CD4-positive, alpha-beta T cell treated with Interleukin-6 at 100 ng/mL for 8 hours (primary cell): Measurements from ENCODE around the gene SCCPDH.
"Not testable (repeated sequence)": the region's sequence is repeated elsewhere in the genome, so short reads cannot be mapped to it uniquely, and the experiment has no call there.

Source experiments
- DNase-seq: peaks from one replicate; pipeline ENCODE4 v3.0.0-alpha.2; 2020; ENCODE audit warnings: mixed read lengths, low spot score

Gene SCCPDH

GRCh38 chr1:246705368-246705767 lies 18.8 kb upstream of the SCCPDH start:
- no peak for DNase-seq

- no peak for DNase-seq
These were observed 16.0 kb upstream of the SCCPDH start for GRCh38 chr1:246708166-246708565.

GRCh38 chr1:246709196-246709595 lies 15.0 kb upstream of the SCCPDH start:
- no peak for DNase-seq

- no peak for DNase-seq
These were observed 14.4 kb upstream of the SCCPDH start for GRCh38 chr1:246709835-246710234.

- no peak for DNase-seq
These were observed 12.6 kb upstream of the SCCPDH start for GRCh38 chr1:246711548-246712003.

GRCh38 chr1:246712428-246712827 lies 11.8 kb upstream of the SCCPDH start:
- not testable (repeated sequence) for DNase-seq

DNA sequence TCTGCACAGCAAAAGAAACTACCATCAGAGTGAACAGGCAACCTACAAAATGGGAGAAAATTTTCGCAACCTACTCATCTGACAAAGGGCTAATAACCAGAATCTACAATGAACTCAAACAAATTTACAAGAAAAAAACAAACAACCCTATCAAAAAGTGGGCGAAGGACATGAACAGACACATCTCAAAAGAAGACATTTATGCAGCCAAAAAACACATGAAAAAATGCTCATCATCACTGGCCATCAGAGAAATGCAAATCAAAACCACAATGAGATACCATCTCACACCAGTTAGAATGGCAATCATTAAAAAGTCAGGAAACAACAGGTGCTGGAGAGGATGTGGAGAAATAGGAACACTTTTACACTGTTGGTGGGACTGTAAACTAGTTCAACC lies 4.8 kb upstream of the SCCPDH start:
- DNase-seq, result not testable (repeated sequence)

- not testable (repeated sequence) for DNase-seq
These were observed 3.4 kb upstream of the SCCPDH start for GRCh38 chr1:246720814-246721213.

- DNase-seq, result no peak
These were observed 1.5 kb upstream of the SCCPDH start for GRCh38 chr1:246722720-246723119.

GRCh38 chr1:246724731-246725095 lies 504 bp downstream of the SCCPDH start:
- no peak for DNase-seq

DNA sequence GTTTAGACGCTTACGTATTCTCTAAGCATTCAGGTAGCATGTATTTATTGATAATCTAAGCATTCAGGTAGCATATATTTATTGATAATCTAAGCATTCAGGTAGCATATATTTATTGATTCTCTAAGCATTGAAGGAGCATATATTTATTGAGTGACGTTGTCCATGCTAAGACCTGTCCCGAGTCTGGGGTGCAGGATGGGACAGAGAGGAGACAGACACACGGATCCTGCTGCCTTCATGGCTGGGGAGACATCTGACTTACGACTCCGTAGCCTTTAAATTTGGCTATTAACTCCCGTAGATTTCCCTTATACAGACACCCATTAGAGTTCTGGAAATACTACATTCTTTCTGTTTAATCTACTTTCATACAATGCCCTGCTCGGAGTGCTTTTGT lies 982 bp downstream of the SCCPDH start:
- no peak for DNase-seq

DNA sequence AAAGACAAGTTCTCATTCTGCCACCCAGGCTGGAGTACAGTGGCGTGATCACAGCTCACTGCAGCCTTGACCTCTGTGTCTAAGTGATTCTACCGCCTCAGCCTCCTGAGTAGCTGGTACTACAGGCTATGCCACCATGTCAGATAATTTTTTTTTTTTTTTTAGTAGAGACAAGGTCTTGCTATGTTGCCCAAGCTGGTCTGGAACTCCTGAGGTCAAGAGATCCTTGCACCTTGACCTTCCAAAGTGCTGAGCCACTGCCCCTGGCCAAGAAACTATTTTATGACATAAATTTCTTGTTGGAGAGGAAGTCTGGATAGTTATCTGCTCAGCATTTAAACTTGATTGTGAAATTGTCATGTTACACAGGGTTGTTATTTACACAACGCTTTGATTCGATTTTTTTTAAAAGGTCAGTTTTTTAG lies 2.1 kb downstream of the SCCPDH start:
- no peak for DNase-seq

DNA sequence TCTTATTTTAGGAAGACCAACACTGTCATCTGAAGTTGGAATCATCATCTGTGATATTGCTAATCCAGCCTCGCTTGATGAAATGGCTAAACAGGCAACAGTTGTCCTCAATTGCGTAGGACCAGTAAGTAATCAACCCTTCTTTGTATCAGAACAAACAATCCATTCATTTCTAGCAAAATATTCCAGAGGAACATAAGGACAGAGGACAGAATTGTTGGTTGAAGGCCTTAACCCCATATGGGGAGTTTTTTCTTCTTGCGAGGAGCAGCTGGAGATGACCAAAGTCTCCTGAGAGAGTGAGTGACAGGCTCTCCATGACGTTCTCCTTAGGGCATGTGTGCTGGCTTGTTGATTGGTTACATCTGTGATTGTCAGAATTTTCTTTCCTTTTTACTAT lies 2.7 kb downstream of the SCCPDH start:
- DNase-seq, result no peak

GRCh38 chr1:246727594-246727993 lies 3.4 kb downstream of the SCCPDH start:
- DNase-seq, result no peak

DNA sequence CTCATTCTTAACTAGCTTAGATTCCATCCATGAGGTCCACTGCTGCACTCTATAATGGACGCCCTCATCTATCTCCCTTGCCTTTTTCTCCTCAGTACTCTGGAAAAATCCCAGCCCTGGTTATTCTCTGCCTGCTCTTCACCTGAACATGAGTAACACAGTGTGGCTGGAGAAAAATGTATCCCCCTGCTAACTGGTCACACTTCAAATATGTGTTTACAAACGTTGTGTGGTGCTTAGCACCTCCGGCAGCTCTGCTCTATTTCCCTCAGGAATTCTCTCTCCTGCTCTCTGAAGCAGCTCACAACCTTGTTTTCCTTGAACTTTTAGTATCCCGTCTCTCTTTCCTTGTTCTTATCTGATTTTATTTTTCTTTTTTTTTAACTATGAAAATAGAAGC lies 4.1 kb downstream of the SCCPDH start:
- DNase-seq, result no peak

- DNase-seq, result not testable (repeated sequence)
These were observed 4.8 kb downstream of the SCCPDH start for GRCh38 chr1:246729040-246729439.

DNA sequence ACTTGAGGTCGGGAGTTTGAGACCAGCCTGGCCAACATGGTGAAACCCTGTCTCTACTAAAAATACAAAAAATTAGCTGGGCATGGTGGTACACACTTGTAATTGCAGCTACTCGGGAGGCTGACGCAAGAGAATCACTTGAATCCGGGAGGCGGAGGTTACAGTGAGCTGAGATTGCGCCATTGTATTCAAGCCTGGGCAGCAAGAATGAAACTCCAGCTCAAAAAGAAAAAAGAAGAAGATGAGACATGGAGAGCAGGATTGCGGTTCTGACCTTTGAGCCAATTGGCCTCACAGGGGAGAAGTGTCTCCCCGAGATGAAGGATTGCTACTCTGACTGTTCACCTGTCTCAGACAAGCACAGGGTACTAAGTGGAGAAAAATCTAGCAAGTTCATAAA lies 6.6 kb downstream of the SCCPDH start:
- no peak for DNase-seq

DNA sequence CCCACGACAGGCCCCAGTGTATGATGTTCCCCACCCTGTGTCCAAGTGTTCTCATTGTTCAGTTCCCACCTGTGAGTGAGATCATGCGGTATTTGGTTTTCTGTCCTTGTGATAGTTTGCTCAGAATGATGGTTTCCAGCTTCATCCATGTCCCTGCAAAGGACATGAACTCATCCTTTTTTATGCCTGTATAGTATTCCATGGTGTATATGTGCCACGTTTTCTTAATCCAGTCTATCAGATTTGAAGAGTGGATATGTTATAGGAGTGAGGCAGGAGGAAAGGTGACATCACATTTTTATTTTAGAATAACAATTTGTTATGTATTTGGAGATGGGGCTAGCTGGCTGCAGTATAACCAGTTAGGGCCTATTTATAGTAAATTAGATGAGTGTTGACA lies 7.7 kb downstream of the SCCPDH start:
- DNase-seq, result not testable (repeated sequence)

DNA sequence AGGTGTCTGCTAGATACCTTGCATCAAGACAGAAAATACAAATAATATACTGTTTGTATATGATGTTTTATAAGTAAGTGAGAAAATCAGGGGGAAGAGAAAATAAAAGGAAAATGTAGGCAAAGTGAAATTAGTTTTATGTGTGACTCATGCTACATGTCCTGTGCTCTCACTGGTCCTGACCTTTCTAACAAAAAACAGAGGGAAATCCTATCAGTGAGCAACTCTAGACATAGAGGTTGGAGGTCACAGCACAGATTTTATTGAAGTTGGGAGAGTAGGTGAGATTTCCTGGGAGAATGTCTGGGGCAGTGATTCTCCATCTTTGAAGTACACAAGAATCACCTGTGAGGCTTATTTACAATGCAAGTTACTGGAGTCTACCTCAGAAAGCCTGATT lies 9.5 kb downstream of the SCCPDH start:
- DNase-seq, result no peak

- DNase-seq, result no peak
These were observed 10.7 kb downstream of the SCCPDH start for GRCh38 chr1:246734866-246735265.

DNA sequence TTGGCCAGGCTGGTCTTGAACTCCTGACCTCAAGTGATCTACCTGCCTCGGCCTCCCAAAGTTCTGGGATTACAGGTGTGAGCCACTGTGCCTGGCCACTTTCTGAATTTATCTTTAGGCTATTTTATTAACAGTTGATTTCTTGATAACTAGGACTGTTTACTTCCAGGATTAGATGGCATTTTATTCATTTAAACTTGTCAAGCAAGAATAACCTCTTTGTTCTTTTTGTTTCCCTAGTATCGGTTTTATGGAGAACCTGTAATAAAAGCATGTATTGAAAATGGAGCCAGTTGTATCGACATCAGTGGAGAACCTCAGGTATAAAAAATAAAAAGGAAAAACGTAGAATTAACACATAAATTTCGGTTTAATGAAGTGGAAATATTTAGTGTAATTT lies 11.5 kb downstream of the SCCPDH start:
- DNase-seq, result no peak

DNA sequence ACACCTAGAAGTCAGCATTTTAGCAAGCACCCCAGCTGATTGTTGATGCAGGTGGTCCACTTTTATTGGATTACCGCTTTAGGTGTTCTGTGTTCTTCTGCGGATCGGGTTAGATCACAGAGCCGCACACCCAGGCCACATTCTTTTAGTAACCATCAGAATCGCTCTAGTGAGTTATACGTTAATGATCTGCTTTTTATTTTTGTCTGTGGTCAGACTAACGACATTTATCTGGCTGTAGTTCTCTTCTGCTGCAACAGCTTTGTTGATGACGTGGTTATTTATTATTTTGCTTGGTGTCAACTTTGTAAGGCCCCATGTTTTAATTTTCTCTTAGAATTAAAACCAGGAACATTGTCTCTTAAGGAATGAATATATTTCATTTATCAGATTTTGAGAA lies 18.2 kb downstream of the SCCPDH start:
- no peak for DNase-seq

- not testable (repeated sequence) for DNase-seq
These were observed 21.9 kb downstream of the SCCPDH start for GRCh38 chr1:246746155-246746554.

GRCh38 chr1:246748006-246748405 lies 23.8 kb downstream of the SCCPDH start:
- no peak for DNase-seq

- no peak for DNase-seq
These were observed 24.7 kb downstream of the SCCPDH start for GRCh38 chr1:246748867-246749266.
